IPS-15b (cell line): ENCODE results near the gene PAAF1.

Source experiments
- H3K27me3 ChIP-seq: one replicate; pipeline ENCODE4 v1.6.1; 2013; ENCODE audit warnings: low read length; ENCODE audit not compliant: control insufficient read depth, insufficient read depth
- H3K36me3 ChIP-seq: one replicate; pipeline ENCODE4 v1.6.1; 2013; ENCODE audit warnings: low read length; ENCODE audit not compliant: control insufficient read depth, insufficient read depth
- H3K4me1 ChIP-seq: one replicate; pipeline ENCODE4 v1.6.1; 2013; ENCODE audit warnings: mild to moderate bottlenecking, low read length; ENCODE audit not compliant: control insufficient read depth, insufficient read depth
- H3K4me3 ChIP-seq: one replicate; pipeline ENCODE4 v1.5.1; 2013; ENCODE audit warnings: low read depth, low read length
- H3K9ac ChIP-seq: one replicate; pipeline ENCODE4 v1.6.1; 2013; ENCODE audit warnings: low read depth, mild to moderate bottlenecking, low read length
- H3K9me3 ChIP-seq: one replicate; pipeline ENCODE4 v1.6.1; 2013; ENCODE audit warnings: mild to moderate bottlenecking, low read length; ENCODE audit not compliant: control insufficient read depth, insufficient read depth

The PAAF1 gene

DNA sequence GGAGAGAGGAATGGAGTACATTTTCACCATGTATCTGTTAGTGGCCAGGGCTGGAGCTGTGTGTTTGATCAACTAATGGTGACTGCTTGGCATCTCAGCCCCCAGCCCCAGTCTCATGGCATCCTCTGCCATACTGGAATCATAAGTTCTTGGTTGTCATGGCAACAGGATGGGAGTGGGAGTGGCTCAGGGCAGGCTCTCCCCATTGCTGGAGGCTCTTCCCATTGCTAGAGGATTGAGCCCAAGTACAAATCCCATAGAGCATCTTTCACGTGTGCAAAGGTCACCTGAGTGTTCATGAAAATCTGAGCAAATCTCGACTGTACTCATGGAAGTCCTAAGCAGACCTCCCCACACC is 88.9 kb downstream of the PAAF1 start:
- Histone ChIP-seq H3K9me3 (no peaks in the 10 kb centered on the region), H3K4me3 (no peak overlapping the region), H3K27me3 (no peaks in the 10 kb centered on the region), H3K36me3 (no peaks in the 10 kb centered on the region), H3K9ac (no peak overlapping the region), H3K4me1 (no peaks in the 10 kb centered on the region)

- Histone ChIP-seq H3K9me3 (no peaks in the 10 kb centered on the region), H3K4me3 (no peak overlapping the region), H3K27me3 (no peaks in the 10 kb centered on the region), H3K36me3 (no peaks in the 10 kb centered on the region), H3K9ac (no peak overlapping the region), H3K4me1 (no peaks in the 10 kb centered on the region)
Measured at GRCh38 chr11:73968356-73968966, 91.7 kb downstream of the PAAF1 start.

DNA sequence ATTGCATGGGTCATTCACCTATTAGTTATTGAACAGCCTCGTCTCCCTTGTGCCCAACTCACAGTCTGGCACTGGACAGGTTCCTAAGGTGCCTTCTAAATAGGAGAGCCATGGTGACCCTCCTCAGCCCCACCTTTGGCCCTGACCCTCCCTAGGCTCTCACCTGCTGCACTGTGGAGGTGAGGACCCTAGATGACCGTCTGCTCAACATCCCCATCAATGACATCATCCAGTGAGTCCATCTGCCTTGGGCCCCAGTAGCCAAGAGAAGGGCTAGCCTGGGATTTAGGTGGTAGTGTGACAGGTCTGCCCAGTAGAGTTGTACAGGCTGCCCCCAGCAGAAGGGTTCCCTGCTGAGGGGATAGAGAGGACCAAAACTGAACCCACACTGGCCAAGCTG is 92.3 kb downstream of the PAAF1 start:
- Histone ChIP-seq H3K4me3 (no peak overlapping the region), H3K9me3 (no peaks in the 10 kb centered on the region), H3K9ac (no peak overlapping the region), H3K4me1 (no peaks in the 10 kb centered on the region), H3K36me3 (peaks cover 1% of the 10 kb centered on the region), H3K27me3 (no peaks in the 10 kb centered on the region)

DNA sequence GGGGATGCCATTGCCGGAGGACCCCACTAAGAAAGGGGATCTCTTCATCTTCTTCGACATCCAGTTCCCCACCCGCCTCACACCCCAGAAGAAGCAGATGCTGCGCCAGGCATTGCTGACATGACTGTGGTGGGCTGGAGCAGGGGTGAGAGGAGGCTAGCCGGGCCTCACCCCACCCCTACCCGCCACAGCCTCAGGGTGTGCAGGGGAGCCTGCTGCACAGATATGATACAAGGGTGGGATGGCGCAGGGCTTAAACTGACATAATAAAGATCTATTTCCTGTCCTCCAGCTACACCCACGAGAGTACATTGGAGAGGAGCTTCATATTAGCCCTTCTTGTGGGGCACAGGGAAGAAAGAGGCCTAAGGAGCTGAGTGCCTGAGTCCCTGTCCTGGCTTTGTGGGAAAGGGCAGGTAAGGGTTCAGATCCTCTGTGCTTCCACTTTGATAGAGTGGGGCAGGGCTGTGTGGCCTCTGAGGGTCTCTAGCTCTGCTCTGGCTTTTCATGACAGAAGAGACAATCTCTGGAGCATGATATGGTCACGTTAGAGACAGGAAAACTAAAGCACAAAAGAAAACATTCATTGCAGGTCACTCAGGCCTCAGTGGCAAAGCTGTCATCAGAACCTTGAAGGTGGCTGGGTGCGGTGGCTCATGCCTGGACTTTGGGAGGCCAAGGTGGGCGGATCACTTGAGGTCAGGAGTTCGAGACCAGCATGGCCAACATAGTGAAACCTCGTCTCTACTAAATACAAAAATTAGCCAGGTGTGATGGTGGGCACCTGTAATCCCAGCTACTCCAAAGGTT is 93.4 kb downstream of the PAAF1 start:
- H3K36me3 ChIP-seq, result peaks cover 7% of the 10 kb centered on the region
- no peak overlapping the region for H3K4me3 ChIP-seq
- no peak overlapping the region for H3K9ac ChIP-seq
- H3K4me1 ChIP-seq, result no peaks in the 10 kb centered on the region
- no peaks in the 10 kb centered on the region for H3K9me3 ChIP-seq
- no peaks in the 10 kb centered on the region for H3K27me3 ChIP-seq

DNA sequence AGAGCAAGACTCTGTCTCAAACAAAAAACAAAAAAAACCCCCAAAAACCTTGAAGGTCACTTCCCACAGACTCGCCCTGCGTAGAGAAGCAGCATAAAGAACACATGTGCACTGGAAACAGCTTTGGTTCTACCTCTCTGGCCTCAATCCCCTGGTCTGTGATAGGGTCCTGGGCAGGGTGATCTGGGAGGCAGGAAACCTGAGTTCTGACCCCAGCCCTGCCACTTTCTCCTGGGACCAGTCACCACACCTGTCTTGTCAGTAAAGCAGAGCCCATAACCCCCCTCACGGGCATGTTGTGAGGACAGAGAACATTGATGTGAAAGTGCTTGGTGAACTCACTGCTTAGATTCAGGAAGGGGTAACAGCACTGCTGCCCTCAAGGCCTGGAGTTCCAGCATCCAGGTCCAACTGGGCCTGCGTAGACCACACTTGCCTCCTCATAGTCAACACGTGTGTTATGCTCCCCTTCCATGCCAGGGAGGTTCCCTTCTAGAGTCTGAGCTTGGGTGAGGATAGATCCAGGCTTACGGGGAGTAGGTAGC is 94.4 kb downstream of the PAAF1 start:
- no peaks in the 10 kb centered on the region for H3K27me3 ChIP-seq
- no peak overlapping the region for H3K4me3 ChIP-seq
- H3K9me3 ChIP-seq, result no peaks in the 10 kb centered on the region
- no peaks in the 10 kb centered on the region for H3K4me1 ChIP-seq
- H3K36me3 ChIP-seq, result peaks cover 17% of the 10 kb centered on the region
- H3K9ac ChIP-seq, result no peak overlapping the region

DNA sequence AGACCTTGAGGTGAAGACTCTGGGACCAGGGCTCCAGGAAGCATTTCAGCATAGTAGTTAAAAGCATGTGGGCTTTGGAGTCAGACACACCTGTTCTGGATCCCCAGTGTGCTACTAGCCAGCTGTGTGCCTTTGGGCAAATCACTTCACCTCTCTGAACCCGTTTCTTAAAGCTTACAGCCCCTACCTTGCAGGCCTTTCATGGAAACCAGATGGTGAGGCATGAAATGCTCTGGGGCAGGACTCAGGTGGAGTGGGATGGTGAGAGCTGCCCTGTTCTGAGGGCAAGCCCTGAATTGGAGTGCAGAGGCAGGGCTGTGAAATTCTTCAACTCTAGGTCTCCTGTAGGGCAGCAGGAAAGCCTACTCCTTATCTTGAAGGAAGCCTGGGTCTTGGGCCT is 95.4 kb downstream of the PAAF1 start:
- Histone ChIP-seq H3K36me3 (peaks cover 27% of the 10 kb centered on the region), H3K4me1 (no peaks in the 10 kb centered on the region), H3K27me3 (no peaks in the 10 kb centered on the region), H3K9ac (no peak overlapping the region), H3K9me3 (no peaks in the 10 kb centered on the region), H3K4me3 (no peak overlapping the region)

DNA sequence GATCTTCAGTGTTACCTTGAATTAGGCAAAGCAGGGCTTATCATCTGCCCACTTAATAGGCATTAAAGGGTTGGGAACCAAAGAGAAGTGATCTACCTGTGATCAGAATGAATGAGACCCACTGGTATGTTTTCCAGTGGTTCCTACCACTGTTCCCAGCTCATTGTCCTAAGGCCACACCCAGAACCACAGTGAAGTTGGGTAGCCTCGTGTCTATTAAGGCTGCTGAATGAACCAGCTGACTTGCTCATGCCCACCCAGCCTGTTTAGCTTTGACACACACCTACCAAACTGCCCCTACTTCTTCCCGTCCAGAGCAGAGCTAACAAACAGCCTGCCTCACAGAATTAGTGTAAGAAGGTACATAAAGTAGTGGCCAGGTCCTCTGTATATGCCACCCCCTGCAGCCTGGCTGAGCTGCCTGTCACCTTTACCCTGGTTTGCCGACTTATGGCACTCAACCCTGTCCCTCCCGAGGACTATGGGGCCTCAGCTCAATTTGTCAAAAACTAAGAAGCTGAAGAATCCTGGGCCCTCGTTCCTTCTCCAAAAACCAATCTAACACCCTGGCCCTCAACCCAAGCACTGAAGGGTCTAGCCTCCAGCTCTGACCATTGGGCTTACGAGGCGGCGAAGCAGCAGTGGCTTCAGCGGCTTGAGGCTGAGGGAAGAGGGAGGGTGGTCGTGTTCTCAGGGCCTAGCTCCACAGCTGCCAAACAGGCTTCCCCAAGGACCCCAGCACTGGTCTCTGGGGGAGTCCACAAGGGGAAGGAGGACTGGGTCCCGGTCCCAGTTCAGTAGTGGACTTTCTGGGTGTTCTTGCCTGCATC is 96.0 kb downstream of the PAAF1 start:
- Histone ChIP-seq H3K9ac (no peak overlapping the region), H3K4me1 (no peaks in the 10 kb centered on the region), H3K4me3 (no peak overlapping the region), H3K9me3 (no peaks in the 10 kb centered on the region), H3K36me3 (peaks cover 33% of the 10 kb centered on the region), H3K27me3 (no peaks in the 10 kb centered on the region)

DNA sequence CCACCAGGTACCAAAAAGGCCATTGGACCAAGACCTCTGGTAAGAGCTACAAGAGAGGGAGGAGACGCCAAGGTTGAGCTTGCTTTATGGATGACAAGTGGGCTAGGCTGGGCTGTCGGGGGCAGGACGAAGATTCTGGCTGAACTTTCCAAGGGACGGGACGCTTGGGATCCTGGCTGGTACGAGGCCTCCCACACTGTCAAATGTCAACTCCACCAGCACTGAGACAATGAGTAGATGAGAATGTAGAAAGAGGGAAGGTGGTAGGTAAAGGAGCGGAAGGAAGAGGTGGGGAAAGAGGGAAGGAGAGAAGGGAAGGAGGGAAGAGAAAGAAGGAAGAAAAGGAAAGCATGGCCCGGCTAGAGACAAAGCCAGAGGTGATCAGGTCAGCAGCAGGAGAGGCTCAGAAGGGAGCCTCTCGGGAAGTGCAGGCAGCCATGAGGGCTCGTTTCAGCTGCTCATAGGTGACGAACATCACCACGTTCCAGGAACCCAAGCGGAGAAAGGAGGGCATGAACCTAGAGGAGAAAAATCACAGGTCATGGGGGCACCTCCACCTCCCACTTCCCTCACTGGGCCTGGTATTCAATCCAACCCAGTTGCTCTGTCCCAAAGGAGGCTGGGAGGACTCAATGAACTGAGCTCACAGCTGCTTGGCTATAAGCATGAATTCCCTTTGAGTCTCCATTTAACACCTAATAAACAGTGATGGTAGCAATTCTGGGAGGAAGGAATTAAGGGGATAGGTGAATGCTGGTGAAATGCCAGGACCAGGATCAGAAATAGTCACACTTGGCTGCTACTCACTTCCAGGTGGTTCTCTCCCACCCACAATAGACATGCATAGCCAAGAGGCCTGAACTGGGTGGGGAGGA is 98.0 kb downstream of the PAAF1 start:
- peaks cover 3% of the 10 kb centered on the region for H3K4me1 ChIP-seq
- no peak overlapping the region for H3K9ac ChIP-seq
- no peaks in the 10 kb centered on the region for H3K9me3 ChIP-seq
- no peak overlapping the region for H3K4me3 ChIP-seq
- peaks cover 45% of the 10 kb centered on the region for H3K36me3 ChIP-seq
- H3K27me3 ChIP-seq, result no peaks in the 10 kb centered on the region

DNA sequence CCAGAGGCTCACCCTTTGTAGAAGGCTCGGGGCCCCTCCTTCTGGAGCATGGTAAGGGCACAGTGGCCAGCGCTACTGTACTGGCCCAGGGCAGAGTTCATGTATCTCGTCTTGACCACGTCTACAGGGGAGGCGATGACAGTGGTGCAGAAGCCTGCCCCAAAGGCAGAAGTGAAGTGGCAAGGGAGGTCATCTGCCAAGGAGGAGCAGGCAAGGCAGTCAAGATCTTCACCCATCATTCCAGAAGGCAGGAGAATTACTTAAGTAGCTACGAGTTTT is 98.6 kb downstream of the PAAF1 start:
- Histone ChIP-seq H3K27me3 (no peaks in the 10 kb centered on the region), H3K36me3 (peaks cover 45% of the 10 kb centered on the region), H3K4me3 (no peak overlapping the region), H3K9ac (no peak overlapping the region), H3K9me3 (no peaks in the 10 kb centered on the region), H3K4me1 (peaks cover 7% of the 10 kb centered on the region)

- Histone ChIP-seq H3K4me1 (peaks cover 14% of the 10 kb centered on the region), H3K9me3 (no peaks in the 10 kb centered on the region), H3K9ac (no peak overlapping the region), H3K36me3 (peaks cover 45% of the 10 kb centered on the region), H3K27me3 (no peaks in the 10 kb centered on the region), H3K4me3 (no peak overlapping the region)
Measured at GRCh38 chr11:73976451-73977151, 99.8 kb downstream of the PAAF1 start.
